Immature natural killer cell (primary cell): ENCODE data around the gene RAB13. TPM values are rescaled to one million over a fixed set of nuclear protein-coding genes. Genes with fewer than 3 reads are reported as not detected.

Experiments used
- DNase-seq, 3 donors: peaks; one replicate each; pipeline ENCODE4 v3.0.0; 2022; ENCODE audit warnings: mixed read lengths in 1 of 3
- H3K27ac Mint-ChIP-seq, 6 donors: one replicate each; pipeline ENCODE4 v1.8.0; 2020; ENCODE audit warnings: mixed read lengths in 6 of 6, mild to moderate bottlenecking in 5 of 6, inconsistent platforms in 4 of 6, moderate library complexity in 3 of 6
- H3K27me3 Mint-ChIP-seq, 3 donors: one replicate each; pipeline ENCODE4 v1.8.0; 2020 to 2021; ENCODE audit warnings: low read depth in 3 of 3, mild to moderate bottlenecking in 3 of 3, mixed read lengths in 3 of 3, moderate library complexity in 3 of 3, inconsistent platforms in 1 of 3
- H3K36me3 Mint-ChIP-seq, 3 donors: one replicate each; pipeline ENCODE4 v1.8.0; 2020; ENCODE audit warnings: mixed read lengths in 3 of 3, inconsistent platforms in 2 of 3, mild to moderate bottlenecking in 2 of 3
- H3K4me1 Mint-ChIP-seq, 2 donors: one replicate each; pipeline ENCODE4 v1.8.0; 2020; ENCODE audit warnings: inconsistent platforms in 2 of 2, mild to moderate bottlenecking in 2 of 2, mixed read lengths in 2 of 2, moderate library complexity in 1 of 2
- H3K4me3 Mint-ChIP-seq, 5 donors: one replicate each; pipeline ENCODE4 v1.8.0; 2020; ENCODE audit warnings: mild to moderate bottlenecking in 5 of 5, mixed read lengths in 5 of 5, inconsistent platforms in 3 of 5, moderate library complexity in 3 of 5
- H3K9me3 Mint-ChIP-seq, 6 donors: one replicate each; pipeline ENCODE4 v1.8.0; 2020; ENCODE audit warnings: mild to moderate bottlenecking in 6 of 6, mixed read lengths in 6 of 6, inconsistent platforms in 4 of 6, moderate library complexity in 3 of 6
- polyA plus RNA-seq, 3 donors: library from polyadenylated mRNA; unstranded; fragments of 300-500 nt; fragmentation: Illumina TruSeq; gene quantifications; one replicate each; pipeline ENCODE4 v1.2.3, GENCODE V29; 2021

RAB13 gene
- polyA plus RNA-seq, 3 donors from 2014 or later, result not detected

DNA sequence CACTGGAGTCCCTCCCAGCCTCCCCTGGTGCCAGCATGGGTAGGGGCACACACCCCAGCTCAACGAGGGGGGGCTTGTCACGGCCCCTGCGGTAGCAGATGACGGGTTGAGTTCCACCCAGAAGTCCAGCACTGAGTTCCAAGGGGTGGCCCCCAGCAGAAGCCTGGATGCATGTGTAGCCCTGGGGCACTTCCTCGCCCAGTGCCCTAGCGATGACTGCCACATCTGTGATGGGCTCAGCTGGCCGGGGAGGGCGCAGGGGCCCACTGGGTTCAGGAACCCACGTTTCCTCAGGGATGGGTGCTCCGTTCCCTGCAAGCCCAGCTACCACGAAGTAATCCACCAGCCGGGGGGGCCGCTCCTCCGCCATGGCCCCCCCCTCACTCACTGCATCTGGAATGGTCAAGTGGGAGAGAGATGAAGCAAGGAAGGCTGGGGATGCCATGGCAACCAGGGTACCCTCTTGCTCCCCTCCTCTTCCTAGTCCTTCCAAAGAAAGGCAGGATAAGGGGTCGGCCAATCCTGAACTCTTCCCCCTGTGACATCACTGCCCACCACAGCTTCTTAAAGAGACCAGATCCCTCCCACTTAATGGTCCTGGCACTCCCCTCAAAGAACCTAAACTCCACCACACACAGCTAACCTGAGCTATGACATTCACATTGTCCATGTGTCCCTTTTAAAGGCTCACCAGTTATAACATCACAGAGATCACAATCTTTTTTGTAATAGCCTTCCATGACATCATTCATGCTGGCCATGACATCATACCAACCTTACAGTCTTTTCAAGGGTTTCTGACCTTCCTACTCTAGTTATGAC is 41.9 kb downstream of the RAB13 start:
- Mint-ChIP-seq H3K4me3 (peak overlapping the region; percentile 93 to 100 (median 98)), H3K27me3 (peaks cover 11 to 20% (median 13%) of the 10 kb centered on the region in 3 donors), H3K4me1 (peaks cover 53 to 55% of the 10 kb centered on the region in 2 donors), H3K27ac (peak overlapping the region; percentile 96 to 100 (median 100)), H3K36me3 (peaks cover 9 to 36% (median 20%) of the 10 kb centered on the region in 3 donors), H3K9me3 (no peaks in the 10 kb centered on the region)
- peak in 2 of 3 donors; percentile 39 to 41 for DNase-seq

DNA sequence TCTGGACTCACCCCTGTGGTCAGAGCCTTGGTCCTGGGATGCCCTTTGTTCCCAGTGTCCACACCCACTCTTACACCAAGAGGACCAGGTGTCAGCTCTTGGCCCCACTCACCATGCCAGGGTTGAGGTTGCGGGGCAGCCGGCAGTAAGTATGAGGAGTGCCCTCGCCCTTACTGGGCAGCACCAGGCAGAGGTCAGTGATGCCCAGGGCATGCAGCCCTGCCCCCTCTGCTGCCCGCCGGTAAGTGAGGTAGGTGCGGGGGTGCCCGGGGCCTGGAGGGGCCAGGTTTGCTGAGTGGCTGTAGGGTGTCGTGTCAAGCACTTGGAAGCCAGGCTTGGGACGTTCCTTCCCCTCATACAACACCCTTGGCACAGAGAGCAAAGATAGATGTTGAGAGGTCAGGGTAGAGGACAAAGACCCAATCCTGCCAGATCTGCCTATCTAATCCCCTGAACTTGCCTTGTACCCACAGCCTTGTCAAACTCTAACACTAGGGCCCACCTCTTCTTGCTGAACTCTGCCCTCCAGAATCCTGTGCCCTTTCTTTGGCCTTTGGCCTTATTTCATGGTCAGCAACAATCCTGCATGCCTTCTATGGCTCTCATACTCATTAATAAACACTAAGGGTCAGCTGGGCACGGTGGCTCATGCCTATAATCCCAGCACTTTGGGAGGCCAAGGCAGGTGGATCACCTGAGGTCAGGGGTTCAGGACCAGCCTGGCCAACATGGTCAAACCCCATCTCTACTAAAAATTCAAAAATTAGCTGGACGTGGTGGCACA is 43.2 kb downstream of the RAB13 start:
- Mint-ChIP-seq H3K4me3 (peak overlapping the region in 3 of 5 donors; percentile 13 to 54 (median 33)), H3K36me3 (peaks cover 9 to 38% (median 17%) of the 10 kb centered on the region in 3 donors), H3K27ac (peak overlapping the region; percentile 84 to 100 (median 92)), H3K27me3 (peaks cover 11 to 20% (median 13%) of the 10 kb centered on the region in 3 donors), H3K9me3 (no peaks in the 10 kb centered on the region), H3K4me1 (peaks cover 55 to 62% of the 10 kb centered on the region in 2 donors)
- no peak for DNase-seq

DNA sequence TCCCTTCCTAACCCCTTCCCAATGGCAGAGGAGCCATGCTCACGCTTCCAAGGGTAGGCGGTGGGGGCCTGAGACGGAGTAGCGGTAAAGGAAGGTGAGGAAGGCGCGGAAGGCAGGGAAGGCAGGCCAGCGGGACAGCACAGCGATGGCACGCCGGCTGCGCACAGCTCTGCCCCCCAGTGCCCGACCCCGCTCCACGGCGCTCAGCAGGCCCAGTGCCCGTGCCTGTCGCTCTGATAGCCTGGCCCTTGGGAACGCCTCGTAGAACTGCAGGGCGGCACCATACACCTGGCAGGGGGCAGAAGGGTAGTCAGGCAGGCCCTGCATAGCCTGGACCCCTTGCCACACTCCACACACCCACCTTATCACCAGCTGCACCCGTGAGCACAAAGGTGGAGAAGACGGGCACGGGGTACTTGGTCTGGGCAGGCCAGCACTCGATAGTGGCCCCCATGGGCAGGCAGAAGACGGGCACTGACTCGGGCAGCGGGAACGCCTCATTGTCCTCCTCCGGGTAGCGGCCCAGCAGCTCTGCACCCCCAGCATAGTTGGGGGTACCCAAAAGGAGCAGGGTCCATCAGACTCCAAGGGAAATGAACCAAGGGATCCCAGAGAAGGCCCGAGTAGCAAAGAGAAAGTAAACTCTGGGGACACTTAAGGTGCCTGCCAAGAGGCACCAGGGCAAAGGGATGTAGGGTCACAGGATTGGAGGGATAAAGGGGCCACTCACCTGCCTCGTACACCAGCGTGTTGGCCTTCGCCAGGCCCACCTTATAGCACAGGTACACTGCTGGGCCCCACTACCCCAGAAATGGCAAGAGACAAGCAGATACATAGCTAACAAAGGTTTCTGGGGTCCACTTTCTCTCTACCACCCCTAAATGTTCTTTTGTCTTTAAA is 44.1 kb downstream of the RAB13 start:
- Mint-ChIP-seq H3K4me3 (peak overlapping the region in 1 of 5 donors; percentile 18), H3K4me1 (peaks cover 57 to 70% of the 10 kb centered on the region in 2 donors), H3K9me3 (no peaks in the 10 kb centered on the region), H3K27ac (peak overlapping the region; percentile 12 to 99 (median 86)), H3K36me3 (peaks cover 11 to 47% (median 17%) of the 10 kb centered on the region in 3 donors), H3K27me3 (peaks cover 11 to 18% (median 13%) of the 10 kb centered on the region in 3 donors)
- no peak for DNase-seq

DNA sequence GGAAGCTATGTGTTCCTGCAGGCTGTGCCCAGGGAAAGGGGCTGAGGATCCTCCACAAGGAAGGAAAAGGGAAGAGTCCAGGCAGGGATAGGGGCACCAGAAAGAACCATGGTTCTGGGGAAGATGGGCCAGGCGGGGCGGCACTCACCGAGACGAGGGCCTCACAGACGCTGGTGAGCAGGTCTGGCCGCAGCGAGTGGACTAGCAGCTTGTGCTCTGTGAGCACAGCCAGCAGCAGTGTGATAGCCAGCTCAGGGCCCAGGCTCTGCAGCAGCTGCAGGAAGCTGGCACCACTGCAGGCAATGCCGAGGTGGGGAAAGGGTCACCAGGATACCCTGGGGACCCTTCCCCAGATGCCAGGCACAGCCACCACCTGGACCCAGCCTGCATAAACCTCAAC is 45.4 kb downstream of the RAB13 start:
- no peak for DNase-seq
- H3K27me3 Mint-ChIP-seq, result peaks cover 7 to 14% (median 11%) of the 10 kb centered on the region in 3 donors
- H3K4me3 Mint-ChIP-seq, result no peak overlapping the region
- peak overlapping the region in 3 of 6 donors; percentile 13 to 67 (median 43) for H3K27ac Mint-ChIP-seq
- peaks cover 52 to 65% of the 10 kb centered on the region in 2 donors for H3K4me1 Mint-ChIP-seq
- peaks cover 13 to 57% (median 17%) of the 10 kb centered on the region in 3 donors for H3K36me3 Mint-ChIP-seq
- H3K9me3 Mint-ChIP-seq, result no peaks in the 10 kb centered on the region

DNA sequence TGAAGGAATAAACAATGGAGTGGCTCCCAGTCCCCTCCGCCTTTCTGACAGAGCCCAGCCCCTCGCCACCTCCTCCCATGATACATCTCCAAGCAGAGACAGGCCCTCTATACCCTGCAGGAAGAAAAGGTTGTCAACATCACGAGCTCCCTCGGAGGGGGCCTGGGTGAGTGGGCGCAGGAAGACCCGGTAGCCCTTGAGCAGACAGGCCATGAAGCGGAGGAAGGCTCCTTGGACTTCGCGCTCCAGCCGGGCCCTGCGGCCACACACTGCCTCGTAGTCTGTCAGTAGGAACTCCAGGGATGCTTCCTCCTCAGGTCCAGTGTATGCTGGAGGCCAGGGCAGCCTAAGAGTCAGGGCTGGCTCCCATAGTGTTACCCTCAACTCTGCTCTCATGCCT is 46.7 kb downstream of the RAB13 start:
- Mint-ChIP-seq H3K36me3 (peaks cover 14 to 66% (median 15%) of the 10 kb centered on the region in 3 donors), H3K27me3 (peaks cover 0 to 2% (median 1%) of the 10 kb centered on the region in 3 donors)

DNA sequence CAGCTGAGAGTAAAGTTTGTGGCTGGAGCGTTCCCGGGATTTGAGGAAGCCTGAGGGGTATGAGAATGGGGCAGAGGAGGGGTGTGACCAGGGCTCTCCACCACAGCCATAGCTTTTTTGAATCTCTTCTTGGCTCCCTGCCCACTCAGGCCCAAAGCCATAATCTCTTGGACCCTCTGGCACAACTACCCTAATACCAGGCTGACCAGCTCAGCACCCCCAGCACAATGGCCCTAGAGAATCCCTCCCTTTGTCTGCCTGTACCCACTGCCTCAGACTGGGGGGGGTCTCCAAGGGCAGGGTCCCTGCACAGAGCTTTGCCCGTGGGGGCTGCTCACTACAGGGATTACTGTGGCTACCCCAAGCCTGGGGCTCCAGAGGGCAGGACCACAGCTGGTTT is 47.1 kb downstream of the RAB13 start:
- no peak for DNase-seq
- Mint-ChIP-seq H3K4me1 (peaks cover 37 to 49% of the 10 kb centered on the region in 2 donors), H3K9me3 (no peaks in the 10 kb centered on the region), H3K27me3 (peaks cover 0 to 2% (median 0%) of the 10 kb centered on the region in 3 donors), H3K4me3 (no peak overlapping the region), H3K27ac (peak overlapping the region in 4 of 6 donors; percentile 17 to 68 (median 58)), H3K36me3 (peaks cover 13 to 67% (median 17%) of the 10 kb centered on the region in 3 donors)

More for the DNA sequence above, 46.7 kb downstream of the RAB13 start:
- no peak overlapping the region for H3K4me3 Mint-ChIP-seq
- DNase-seq, result no peak
- H3K4me1 Mint-ChIP-seq, result peaks cover 42 to 54% of the 10 kb centered on the region in 2 donors
- peak overlapping the region in 3 of 6 donors; percentile 53 to 65 (median 62) for H3K27ac Mint-ChIP-seq
- H3K9me3 Mint-ChIP-seq, result no peaks in the 10 kb centered on the region

DNA sequence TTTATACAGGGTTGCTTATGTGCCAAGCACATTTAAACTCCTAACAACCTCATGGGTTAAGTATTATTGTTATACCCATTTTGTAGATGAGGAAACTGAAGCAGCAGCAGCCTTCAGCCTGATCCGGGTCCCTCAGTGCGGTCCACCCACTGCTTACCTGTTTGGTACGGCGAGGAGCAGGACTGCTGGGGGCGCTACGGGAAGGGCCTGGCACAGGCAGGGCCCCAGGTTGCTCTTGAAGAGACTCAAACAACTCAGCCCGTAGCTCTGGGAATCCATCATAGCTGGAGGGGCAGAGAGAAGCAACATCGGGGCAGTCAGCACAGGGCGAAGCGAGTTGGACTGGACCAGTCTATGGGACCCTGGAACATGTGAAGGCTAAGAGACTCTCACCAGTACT is 48.8 kb downstream of the RAB13 start:
- Mint-ChIP-seq H3K36me3 (peaks cover 9 to 62% (median 13%) of the 10 kb centered on the region in 3 donors), H3K9me3 (no peaks in the 10 kb centered on the region), H3K27me3 (peaks cover 0 to 2% (median 1%) of the 10 kb centered on the region in 3 donors), H3K4me1 (peaks cover 24 to 32% of the 10 kb centered on the region in 2 donors), H3K4me3 (no peak overlapping the region), H3K27ac (peak overlapping the region in 3 of 6 donors; percentile 30 to 51 (median 32))
- DNase-seq, result no peak

DNA sequence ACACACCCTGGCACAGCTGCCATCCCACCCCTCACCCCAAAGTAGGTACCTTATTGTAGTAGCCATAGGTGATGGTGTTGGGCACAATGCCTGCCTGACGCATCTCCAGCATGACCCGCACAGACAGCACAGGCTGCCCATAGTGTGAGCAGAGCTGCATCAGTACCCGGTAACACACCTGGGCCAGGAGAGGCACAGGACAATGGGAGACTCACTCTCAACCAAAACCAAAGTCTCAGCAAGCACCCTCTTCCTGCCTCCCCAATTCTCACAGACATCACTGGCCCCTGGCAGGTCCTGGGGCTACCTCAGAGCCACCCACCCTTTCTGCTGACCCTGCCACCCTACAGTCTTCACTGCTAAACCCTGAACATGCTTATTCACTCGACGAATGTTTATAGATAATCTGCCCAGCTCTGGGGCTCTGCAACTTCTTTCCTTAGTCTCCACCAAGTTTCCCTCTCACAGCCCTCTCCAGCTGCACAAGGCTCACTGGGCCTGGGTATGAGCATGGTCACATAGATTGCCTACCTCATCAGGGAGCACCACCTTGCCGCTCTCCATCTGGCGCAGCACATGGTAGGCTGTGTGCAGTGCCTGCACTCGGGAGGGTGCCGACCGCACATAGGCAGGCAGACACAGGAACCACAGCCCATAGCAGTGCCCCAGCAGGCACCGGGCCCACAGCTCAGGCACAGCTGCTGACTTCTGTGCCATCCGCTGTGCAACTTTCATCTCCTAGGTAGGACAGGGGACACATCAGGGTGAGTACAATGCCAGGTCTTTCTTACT is 49.9 kb downstream of the RAB13 start:
- peak overlapping the region in 1 of 5 donors; percentile 50 for H3K4me3 Mint-ChIP-seq
- DNase-seq, result no peak
- peaks cover 0 to 2% (median 1%) of the 10 kb centered on the region in 3 donors for H3K27me3 Mint-ChIP-seq
- peaks cover 17 to 30% of the 10 kb centered on the region in 2 donors for H3K4me1 Mint-ChIP-seq
- no peaks in the 10 kb centered on the region for H3K9me3 Mint-ChIP-seq
- H3K36me3 Mint-ChIP-seq, result peaks cover 9 to 57% (median 13%) of the 10 kb centered on the region in 3 donors
- peak overlapping the region in 5 of 6 donors; percentile 16 to 64 (median 30) for H3K27ac Mint-ChIP-seq

DNA sequence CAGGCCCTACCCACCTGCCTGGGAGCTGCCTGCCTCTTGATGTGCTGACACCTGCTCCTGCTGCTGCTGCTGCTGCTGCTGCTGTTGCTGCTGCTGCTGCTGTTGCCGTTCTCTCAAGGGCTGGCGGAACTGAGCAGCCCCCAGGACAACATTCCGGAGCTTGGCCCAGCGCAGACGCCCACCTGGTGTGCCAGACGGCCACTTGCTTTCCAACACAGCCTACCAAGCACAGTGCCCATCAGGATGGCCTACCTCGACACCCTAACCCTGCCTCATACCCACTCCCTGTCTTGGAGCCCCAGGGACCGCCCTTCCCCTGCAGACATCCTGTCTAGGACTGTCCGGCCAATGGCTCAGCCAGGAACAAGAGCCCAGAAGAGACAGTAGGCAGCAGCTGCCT is 51.4 kb downstream of the RAB13 start:
- Mint-ChIP-seq H3K36me3 (peaks cover under 1 to 46% (median 8%) of the 10 kb centered on the region in 3 donors), H3K27ac (peak overlapping the region in 2 of 6 donors; percentile 40 to 53)
- DNase-seq, result no peak

DNA sequence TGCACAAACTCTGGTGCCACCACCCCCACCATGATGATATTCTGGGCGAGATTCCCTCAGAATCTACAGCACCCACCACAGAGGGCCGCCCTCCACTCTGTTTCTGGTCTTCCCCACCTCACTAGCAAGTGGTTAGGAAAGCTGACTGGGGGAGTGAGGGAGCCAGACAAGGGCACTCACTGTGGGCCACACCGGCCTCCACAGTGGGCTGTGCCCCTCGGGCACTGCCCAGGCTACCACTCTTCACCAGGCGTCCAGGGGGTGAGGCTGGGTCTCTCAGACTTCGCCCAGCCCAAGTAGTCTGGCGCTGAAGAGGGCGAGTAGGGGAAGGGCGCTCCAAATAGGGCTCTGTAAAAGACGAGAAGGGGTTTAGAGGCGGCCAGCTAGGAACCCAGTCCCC is 52.2 kb downstream of the RAB13 start:
- Mint-ChIP-seq H3K9me3 (no peaks in the 10 kb centered on the region), H3K36me3 (peaks cover 0 to 42% (median 8%) of the 10 kb centered on the region in 3 donors), H3K4me3 (no peak overlapping the region), H3K4me1 (peaks cover 11 to 15% of the 10 kb centered on the region in 2 donors), H3K27me3 (peaks cover 0 to 3% (median 2%) of the 10 kb centered on the region in 3 donors), H3K27ac (peak overlapping the region in 2 of 6 donors; percentile 40 to 62)
- DNase-seq, result no peak

More for the DNA sequence above, 51.4 kb downstream of the RAB13 start:
- H3K27me3 Mint-ChIP-seq, result peaks cover 0 to 2% (median 1%) of the 10 kb centered on the region in 3 donors
- no peaks in the 10 kb centered on the region for H3K9me3 Mint-ChIP-seq
- H3K4me1 Mint-ChIP-seq, result peaks cover 16 to 21% of the 10 kb centered on the region in 2 donors
- no peak overlapping the region for H3K4me3 Mint-ChIP-seq

DNA sequence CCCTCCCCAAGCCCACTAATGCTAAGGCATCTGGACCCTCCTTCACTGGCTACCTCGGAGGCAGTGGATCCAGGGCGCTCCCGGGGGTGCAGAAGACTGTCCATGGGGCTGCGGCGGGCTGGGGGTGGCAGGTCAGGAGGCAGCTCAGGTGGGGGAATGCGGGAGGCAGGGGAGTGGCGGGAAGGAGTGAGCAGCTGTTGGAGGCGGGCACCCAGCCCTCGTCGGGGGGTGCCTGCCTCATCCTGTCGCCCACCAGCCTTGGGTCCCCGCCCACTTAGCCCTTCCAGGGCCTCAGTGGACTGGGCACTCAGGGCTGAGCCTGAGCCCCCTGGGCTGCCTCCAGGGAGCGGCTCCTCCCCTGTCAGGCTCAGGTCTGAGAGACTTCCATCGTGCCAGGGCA is 52.7 kb downstream of the RAB13 start:
- peaks cover 0 to 39% (median 8%) of the 10 kb centered on the region in 3 donors for H3K36me3 Mint-ChIP-seq
- peak overlapping the region in 1 of 6 donors; percentile 40 for H3K27ac Mint-ChIP-seq
- peaks cover 13 to 16% of the 10 kb centered on the region in 2 donors for H3K4me1 Mint-ChIP-seq
- no peak overlapping the region for H3K4me3 Mint-ChIP-seq
- no peaks in the 10 kb centered on the region for H3K9me3 Mint-ChIP-seq
- no peak for DNase-seq
- H3K27me3 Mint-ChIP-seq, result peaks cover 0 to 3% (median 2%) of the 10 kb centered on the region in 3 donors
